Neural cell (in vitro differentiated cells): ENCODE data around the gene SFXN3.

ENCODE experiments used
- EZH2 ChIP-seq: fragments of 200-600, 300-800 bp; shearing (Covaris generic), sonication (generic); IDR thresholded peaks from 2 replicates; pipeline ENCODE4 v1.6.1; 2014; ENCODE audit warnings: antibody characterized with exemption, low read length, borderline replicate concordance, mild to moderate bottlenecking; ENCODE audit not compliant: insufficient read depth, poor library complexity, severe bottlenecking
- MXI1 ChIP-seq: fragments of 450-650 bp; conservative IDR thresholded peaks from 2 replicates; pipeline ENCODE4 v1.6.1; 2014; ENCODE audit warnings: antibody characterized with exemption, mild to moderate bottlenecking; ENCODE audit not compliant: poor library complexity, severe bottlenecking
- TF ChIP-seq, protein P1 (sequence below): fragments of 450-650 bp; IDR thresholded peaks from 2 replicates; pipeline ENCODE4 v1.5.1; 2014; ENCODE audit warnings: antibody characterized with exemption, mild to moderate bottlenecking, moderate library complexity; ENCODE audit not compliant: poor library complexity, severe bottlenecking
- TF ChIP-seq, protein P2 (sequence below): IDR thresholded peaks from 2 replicates; pipeline ENCODE4 v1.6.1; 2012; ENCODE audit warnings: borderline replicate concordance

DNA sequence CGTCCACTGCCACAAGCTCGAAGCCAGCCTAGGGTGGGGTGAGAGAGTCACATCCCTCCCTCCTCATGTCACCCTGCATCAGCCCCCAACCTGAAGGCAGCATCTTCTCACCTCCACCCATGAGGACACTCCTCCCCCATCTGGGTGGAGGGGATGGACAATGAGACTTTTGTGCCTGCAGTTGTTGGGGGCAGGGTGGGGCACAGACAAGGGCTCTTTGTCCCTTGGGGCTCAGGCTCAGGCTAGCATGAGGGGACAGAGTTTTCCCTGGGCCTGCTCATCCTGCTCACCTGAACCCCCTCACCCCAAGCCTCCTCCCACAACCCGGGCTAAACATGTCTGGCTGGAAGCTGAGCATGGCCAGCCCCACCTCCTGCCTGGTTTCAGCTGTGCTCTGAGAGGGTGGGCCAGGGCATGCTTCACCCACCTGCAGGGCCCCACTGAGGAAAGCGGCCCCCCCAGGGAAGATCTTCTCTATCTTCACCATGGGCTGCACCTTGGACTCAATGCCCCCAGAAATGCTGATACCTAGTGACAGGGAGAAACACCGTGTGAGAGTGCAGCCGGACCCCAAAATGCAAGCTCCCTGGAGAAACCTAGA lies 22.1 kb upstream of the SFXN3 start:
- TF ChIP-seq EZH2 (no peak), MXI1 (no peak)
- TF ChIP-seq, protein P1, sequence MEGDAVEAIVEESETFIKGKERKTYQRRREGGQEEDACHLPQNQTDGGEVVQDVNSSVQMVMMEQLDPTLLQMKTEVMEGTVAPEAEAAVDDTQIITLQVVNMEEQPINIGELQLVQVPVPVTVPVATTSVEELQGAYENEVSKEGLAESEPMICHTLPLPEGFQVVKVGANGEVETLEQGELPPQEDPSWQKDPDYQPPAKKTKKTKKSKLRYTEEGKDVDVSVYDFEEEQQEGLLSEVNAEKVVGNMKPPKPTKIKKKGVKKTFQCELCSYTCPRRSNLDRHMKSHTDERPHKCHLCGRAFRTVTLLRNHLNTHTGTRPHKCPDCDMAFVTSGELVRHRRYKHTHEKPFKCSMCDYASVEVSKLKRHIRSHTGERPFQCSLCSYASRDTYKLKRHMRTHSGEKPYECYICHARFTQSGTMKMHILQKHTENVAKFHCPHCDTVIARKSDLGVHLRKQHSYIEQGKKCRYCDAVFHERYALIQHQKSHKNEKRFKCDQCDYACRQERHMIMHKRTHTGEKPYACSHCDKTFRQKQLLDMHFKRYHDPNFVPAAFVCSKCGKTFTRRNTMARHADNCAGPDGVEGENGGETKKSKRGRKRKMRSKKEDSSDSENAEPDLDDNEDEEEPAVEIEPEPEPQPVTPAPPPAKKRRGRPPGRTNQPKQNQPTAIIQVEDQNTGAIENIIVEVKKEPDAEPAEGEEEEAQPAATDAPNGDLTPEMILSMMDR, result no peak
- TF ChIP-seq, protein P2, sequence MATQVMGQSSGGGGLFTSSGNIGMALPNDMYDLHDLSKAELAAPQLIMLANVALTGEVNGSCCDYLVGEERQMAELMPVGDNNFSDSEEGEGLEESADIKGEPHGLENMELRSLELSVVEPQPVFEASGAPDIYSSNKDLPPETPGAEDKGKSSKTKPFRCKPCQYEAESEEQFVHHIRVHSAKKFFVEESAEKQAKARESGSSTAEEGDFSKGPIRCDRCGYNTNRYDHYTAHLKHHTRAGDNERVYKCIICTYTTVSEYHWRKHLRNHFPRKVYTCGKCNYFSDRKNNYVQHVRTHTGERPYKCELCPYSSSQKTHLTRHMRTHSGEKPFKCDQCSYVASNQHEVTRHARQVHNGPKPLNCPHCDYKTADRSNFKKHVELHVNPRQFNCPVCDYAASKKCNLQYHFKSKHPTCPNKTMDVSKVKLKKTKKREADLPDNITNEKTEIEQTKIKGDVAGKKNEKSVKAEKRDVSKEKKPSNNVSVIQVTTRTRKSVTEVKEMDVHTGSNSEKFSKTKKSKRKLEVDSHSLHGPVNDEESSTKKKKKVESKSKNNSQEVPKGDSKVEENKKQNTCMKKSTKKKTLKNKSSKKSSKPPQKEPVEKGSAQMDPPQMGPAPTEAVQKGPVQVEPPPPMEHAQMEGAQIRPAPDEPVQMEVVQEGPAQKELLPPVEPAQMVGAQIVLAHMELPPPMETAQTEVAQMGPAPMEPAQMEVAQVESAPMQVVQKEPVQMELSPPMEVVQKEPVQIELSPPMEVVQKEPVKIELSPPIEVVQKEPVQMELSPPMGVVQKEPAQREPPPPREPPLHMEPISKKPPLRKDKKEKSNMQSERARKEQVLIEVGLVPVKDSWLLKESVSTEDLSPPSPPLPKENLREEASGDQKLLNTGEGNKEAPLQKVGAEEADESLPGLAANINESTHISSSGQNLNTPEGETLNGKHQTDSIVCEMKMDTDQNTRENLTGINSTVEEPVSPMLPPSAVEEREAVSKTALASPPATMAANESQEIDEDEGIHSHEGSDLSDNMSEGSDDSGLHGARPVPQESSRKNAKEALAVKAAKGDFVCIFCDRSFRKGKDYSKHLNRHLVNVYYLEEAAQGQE, result no peak
